GM19239 (cell line): ENCODE measurements around the gene TRIO.

Source experiments
- DNase-seq: peaks from one replicate; pipeline ENCODE4 v3.0.0; 2011; ENCODE audit warnings: low spot score; ENCODE audit not compliant: insufficient read length
- FAIRE-seq: peaks from 2 replicates; lab custom pipeline; 2011; peaks lifted over from hg19 to GRCh38; lab: Jason Lieb, UNC

TRIO gene

GRCh38 chr5:14144586-14145434 lies 1.7 kb downstream of the TRIO start:
- DNase-seq: peak; percentile 62
- FAIRE-seq: peak; percentile 89

- no peak for DNase-seq
- peak; percentile 14 for FAIRE-seq
These were observed 2.5 kb downstream of the TRIO start for GRCh38 chr5:14145435-14146334.

- DNase-seq (no peak), FAIRE-seq (peak; percentile 31)
These were observed 3.6 kb downstream of the TRIO start for GRCh38 chr5:14146725-14147124.

GRCh38 chr5:14147210-14147609 lies 4.1 kb downstream of the TRIO start:
- DNase-seq: no peak

GRCh38 chr5:14148483-14148882 lies 5.3 kb downstream of the TRIO start:
- no peak for FAIRE-seq
- DNase-seq: no peak

More at GRCh38 chr5:14147210-14147609, 4.1 kb downstream of the TRIO start:
- no peak for FAIRE-seq

- DNase-seq (no peak), FAIRE-seq (peak; percentile 87)
These were observed 5.9 kb downstream of the TRIO start for GRCh38 chr5:14148890-14149671.

GRCh38 chr5:14149672-14150274 lies 6.6 kb downstream of the TRIO start:
- no peak for FAIRE-seq

GRCh38 chr5:14151416-14151815 lies 8.3 kb downstream of the TRIO start:
- DNase-seq (no peak), FAIRE-seq (no peak)

More at GRCh38 chr5:14149672-14150274, 6.6 kb downstream of the TRIO start:
- DNase-seq: no peak

- no peak for DNase-seq
- no peak for FAIRE-seq
These were observed 10.1 kb downstream of the TRIO start for GRCh38 chr5:14153071-14153864.

- FAIRE-seq: peak; percentile 68
These were observed 11.0 kb downstream of the TRIO start for GRCh38 chr5:14153932-14154731.

GRCh38 chr5:14155075-14155474 lies 11.9 kb downstream of the TRIO start:
- DNase-seq: no peak
- peak; percentile 72 for FAIRE-seq

More at GRCh38 chr5:14153932-14154731, 11.0 kb downstream of the TRIO start:
- DNase-seq: no peak

- no peak for DNase-seq
- FAIRE-seq: peak; percentile 58
These were observed 12.6 kb downstream of the TRIO start for GRCh38 chr5:14155739-14156138.

GRCh38 chr5:14156290-14156649 lies 13.1 kb downstream of the TRIO start:
- FAIRE-seq: no peak
- DNase-seq: no peak

- FAIRE-seq (peak; percentile 44), DNase-seq (no peak)
These were observed 13.7 kb downstream of the TRIO start for GRCh38 chr5:14156650-14157492.

GRCh38 chr5:14157493-14157782 lies 14.3 kb downstream of the TRIO start:
- DNase-seq (no peak), FAIRE-seq (no peak)

- FAIRE-seq (no peak), DNase-seq (no peak)
These were observed 15.9 kb downstream of the TRIO start for GRCh38 chr5:14158890-14159666.
